ENCODE data around the gene PSME3IP1.

PSME3IP1 gene

DNA sequence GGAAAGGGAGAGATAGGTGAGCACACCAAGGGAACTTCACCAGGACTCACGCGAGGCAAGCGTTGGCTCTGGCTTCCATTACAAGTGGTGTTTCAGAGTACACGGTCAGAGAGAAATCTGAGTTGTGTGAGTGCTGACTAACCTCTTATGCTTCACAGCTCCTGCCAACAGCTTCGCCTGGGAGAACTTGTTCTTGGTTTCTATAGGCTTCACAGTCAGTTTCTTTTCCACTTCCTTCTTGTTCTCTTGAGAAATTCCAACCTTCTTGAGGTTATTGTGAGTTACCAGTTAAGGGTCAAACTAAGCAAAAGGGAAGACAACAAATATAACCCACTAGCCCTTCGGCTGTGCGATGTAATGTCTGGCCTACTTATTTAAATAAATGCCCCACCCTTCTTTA is 18.9 kb downstream of the PSME3IP1 start:
- DNase-seq: no peak

DNA sequence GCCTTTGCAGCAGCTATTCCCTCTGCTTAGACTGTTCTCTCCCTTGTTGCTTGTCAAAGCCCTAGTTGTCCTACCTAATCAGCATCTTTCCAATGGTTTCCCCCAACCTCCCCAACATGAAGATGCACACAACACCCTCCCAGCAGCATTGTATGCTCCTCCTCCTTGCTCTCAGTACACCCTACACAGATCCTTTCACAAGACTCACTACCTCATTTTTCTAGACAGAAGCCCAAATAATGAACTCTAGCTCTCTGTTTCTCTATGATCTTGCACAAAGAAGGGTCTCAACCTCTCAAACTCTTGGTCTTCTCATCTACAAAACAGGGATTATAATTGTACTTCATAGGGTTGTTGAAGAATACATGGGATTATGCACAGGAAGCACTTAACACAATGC is 19.4 kb downstream of the PSME3IP1 start:
- no peak for DNase-seq

DNA sequence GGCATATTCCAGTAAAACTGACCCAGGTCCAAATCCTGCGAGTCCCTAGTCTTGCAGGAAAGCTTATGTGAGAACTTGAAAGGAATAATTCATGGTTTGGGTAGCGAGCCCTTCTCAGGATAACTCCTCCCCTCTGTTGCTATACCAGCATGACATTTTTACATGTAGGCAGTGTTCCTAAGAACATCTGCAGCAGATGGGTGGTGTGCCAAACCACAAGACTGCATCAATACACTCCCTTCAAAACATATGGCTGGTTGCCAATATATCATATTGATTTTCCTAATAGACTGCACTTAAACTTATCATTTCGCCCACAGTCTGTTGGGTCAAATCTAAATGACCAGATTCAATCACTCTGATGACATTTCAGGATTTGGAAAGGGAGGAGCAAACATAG is 19.9 kb downstream of the PSME3IP1 start:
- no peak for DNase-seq

DNA sequence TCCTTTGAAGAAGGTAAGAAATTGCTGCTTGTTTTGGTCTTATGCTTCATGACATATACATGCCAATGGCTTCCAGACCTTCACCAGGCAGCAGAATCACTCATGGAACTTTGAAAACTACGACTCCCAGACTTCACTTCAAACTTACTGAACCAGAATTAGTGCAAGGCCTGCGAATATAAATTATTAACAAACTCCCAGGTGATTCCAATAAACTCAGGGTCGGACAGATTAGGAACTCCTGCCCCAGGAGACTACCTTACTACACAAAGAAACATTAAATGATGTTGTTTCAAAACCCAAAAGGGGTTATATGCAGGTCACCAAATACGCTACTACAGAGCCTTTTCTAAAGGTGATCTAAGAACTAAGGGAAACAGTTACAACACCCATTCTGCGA is 20.4 kb downstream of the PSME3IP1 start:
- DNase-seq: no peak

DNA sequence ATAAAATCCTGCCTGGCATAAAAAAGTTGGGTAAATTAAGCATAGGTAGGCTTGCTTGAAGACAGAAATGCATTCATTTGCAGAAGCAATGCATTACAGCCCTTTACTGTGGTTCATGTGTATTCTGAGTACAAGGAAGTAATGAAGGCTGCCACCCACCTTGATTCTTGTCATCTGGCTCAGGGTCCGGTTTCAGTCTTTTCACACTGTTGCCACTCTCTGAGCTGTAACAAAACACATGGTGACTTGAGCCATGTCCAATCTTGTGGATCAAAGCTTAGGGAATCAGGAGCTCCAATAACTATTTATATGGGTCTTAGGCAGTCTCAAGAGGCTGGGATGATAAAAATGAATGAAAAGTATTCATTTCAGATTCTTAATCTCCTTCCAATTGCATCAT is 22.0 kb downstream of the PSME3IP1 start:
- no peak for DNase-seq

DNA sequence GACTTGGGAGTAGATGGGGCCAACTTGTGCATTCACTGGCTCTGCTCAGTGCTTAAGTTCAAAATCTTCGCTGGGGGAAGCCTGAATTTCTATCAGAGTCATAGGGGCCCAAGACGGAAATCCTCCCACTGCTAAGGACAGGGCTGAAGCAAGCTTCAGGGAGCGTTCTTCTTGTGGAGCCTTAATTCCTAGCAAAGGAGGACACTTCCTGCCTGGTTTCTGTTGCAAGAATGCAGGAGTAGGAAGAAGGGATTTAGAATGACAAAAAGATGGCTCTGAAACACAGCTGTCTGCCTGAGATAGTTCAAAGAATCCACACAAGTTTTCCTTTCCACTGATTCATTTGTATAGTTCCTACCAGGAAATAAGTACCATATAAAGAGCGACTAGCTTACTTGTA is 26.4 kb downstream of the PSME3IP1 start:
- no peak for DNase-seq

DNA sequence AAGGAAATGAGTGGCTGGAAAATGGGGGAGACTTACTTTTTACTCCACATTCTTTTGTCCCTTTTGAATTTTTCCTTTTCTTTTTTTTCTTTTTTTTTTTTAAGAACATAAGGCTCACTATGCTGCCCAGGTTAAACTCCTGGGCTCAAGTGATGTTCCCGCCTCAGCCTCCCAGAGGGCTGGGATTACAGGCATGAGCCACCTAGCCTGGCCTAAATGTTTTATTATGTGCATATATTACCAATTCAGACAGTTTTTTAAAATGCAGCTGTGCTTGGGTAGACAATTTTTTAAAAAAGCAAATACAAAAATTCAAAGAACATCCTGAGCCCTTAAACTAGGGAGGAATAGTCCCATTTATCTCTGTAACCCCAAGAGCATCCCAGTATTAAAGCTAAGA is 28.3 kb downstream of the PSME3IP1 start:
- DNase-seq: no peak

DNA sequence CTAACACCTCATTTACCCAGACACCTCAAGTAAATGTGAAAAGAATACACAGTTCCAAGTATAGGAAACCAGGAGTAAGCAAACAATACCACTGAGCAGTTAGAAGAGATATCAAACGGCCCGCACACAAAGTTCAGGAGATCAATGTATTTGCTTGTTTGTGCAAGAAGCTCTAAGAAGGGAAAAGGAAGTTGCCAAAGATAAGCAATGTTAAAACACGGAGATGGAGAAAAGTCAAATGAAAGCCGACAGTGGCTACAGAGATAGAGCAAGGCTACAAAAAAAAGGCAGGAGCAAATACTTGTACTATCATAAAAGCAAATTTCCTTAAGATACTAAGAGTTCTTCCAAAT is 29.5 kb downstream of the PSME3IP1 start:
- DNase-seq: no peak

DNA sequence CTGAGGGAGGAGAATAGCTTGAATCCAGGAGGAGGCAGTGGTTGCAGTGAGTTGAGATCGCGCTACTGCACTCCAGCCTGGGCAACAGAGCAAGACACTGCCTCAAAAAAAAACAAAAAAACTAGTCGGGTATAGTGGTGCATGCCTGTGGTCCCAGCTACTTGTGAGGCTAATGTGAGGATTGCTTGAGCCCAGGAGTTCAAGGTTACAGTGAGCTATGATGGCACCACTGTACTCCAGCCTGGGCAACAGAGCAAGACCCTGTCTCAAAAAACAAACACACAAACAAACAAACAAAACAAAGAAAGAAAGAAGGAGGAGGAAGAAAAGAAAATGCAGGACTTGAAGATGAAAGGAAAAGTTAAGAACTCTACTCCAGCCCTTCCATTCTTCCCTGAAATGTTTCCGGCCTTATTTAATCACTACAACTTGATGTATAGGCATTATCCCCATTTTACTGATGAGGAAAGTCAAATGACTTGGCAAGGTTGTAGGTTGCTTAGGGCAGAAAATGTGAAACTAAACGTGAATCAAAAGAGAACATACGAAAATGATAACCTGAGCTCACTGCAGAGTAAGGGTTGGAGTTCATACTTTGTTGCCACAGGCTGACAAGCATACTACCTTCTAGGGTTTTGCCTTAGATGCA is 30.0 kb downstream of the PSME3IP1 start:
- no peak for DNase-seq

DNA sequence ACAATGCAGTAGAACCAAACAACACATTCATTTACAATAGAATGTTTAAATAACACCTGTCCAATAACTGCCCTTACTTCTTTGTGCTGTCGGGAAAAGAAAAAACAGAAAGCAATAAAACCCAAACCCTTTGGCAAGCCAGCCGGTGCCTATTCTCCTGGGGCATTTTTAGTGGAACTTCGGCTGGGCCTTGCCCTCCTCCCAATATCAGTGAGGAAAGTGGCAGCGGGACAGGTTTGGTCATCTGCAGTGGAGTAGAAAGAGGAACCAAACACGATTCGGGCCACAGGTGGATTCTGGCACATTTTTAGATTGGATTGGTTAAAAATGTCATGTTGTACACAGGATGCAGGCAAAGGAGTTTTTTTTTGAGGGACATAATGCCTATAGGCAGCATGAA is 32.0 kb downstream of the PSME3IP1 start:
- DNase-seq: no peak

DNA sequence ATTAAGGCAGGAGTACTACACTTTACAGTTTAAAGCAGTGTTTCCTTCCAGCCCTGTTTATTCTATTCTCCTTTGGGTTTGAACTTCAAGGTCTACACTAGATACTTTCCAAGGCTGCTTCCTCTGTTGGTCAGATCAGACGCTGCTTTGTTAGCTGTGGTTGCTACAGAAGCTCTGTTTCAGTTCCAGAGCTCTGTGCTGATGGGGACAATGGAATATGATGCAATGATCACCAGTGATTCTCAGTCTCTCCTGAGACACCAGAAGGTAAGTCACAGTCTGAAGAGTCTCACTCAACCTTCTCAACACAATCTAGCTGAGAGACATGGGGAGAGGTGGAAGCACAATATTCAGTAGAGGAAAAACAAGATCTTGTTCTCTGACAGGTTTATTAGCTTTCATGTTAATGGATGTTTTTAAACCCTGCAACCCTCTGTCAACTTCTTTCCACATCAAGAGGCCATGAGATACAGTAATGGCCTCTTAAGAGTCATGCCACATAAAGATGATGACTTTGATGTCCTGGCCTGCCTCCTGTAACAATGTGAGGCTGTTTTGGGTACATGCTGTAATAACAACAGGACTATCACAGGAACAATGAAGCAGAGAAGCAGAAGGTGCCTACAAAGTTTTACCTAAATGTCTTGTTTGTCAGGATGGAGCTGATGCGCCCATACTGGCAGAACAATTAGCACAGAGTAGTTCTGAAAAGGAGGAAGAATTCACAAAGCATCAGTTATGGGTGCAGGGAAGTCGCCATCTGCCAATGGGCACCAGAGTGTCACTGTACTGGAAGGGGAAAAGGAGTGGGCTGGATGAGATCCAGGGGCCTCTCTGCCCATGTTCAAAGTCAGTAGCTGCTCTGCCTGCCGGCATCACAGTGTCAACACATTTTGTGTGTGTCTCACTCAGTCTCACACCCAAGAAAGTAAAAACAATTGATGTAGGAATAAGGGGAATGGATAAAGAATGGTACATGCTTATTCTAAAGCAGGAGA is 33.4 kb downstream of the PSME3IP1 start:
- DNase-seq: no peak

DNA sequence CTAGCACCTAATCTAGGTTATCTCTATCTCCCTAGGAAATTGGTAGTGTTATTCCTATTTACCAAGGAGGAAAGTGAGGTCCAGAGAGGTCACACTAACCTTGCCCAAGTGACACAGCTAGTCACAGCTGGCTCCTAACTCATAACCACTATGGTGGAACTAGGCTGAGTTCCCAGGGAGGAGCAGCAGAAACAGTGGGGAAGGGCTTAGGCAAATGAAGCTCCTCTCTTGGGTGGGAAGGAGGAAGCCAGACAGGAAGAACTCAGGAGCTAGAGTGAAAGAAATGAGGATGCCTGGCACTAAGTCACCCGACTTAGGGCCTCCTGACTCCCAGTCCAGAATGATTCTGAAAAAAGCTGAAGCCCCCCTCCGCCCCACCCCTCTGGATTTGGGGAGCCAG is 34.5 kb downstream of the PSME3IP1 start:
- DNase-seq: no peak

DNA sequence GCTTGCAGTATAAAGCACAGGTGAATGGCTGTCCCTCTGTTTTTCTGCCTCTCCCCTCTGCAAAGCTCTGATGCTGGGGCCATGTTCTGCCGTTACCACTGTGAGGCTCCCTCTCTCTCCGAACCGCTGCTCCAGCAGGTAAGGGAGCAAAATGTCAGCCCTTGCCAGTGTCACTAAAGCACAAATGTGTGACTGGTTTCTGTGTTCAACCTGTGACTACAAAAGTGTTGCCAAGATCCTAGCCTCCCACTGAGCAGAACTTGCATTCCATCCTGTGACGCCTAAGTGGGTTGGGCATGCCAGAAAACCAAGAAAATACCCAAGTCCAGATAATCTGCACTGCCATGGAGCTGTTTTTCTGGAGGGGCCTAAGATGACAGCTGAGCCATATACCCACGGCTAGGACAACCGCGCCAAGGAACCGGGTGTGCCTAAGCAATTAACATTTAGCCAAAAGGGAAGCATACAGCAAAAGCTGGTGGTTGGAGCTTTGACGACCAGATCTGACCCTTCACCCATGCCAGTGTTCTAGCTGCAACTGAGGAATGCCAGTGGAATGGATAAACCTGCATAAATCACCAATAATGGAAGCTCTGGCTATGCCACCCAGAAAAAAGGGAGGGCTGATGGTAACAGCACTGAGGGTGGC is 35.0 kb downstream of the PSME3IP1 start:
- DNase-seq: no peak

DNA sequence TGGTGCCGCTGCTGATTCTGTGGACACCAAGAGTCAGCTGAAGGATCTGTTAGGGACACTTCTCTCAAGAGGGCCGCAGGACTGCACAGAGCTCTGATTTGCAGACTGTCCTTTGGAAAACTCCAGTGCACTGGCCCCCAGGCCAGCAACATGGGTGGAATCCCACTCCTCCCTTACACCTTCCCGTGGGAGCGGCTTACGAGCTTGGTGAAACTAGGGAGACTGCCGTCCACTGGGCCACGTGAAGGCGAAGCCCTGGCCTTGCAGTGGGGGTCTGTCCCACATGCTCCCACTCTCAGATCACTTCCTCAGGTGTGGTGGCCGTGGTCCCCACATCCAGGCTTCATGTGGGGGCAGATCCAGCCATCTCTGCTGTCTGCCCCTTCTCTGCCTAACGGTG is 36.4 kb downstream of the PSME3IP1 start:
- no peak for DNase-seq

DNA sequence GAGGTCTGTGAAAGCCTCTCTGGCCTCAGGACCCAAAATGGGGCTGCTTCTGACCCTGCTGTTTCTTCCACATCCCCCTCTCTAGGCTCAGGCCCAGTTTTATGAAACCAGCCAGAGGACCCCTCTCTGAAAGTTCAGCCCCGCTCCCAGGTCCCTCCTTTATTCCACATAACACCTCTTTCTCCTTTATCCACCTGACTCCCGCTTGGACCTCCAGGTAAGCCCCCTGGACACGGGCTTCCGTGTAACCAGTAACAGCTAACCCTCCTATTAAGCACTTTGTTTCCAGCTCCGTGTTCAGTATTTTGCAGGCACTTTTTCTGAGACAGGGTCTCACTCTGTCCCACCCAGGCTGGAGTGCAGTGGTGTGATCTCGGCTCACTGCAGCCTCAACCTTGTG is 37.4 kb downstream of the PSME3IP1 start:
- no peak for DNase-seq

DNA sequence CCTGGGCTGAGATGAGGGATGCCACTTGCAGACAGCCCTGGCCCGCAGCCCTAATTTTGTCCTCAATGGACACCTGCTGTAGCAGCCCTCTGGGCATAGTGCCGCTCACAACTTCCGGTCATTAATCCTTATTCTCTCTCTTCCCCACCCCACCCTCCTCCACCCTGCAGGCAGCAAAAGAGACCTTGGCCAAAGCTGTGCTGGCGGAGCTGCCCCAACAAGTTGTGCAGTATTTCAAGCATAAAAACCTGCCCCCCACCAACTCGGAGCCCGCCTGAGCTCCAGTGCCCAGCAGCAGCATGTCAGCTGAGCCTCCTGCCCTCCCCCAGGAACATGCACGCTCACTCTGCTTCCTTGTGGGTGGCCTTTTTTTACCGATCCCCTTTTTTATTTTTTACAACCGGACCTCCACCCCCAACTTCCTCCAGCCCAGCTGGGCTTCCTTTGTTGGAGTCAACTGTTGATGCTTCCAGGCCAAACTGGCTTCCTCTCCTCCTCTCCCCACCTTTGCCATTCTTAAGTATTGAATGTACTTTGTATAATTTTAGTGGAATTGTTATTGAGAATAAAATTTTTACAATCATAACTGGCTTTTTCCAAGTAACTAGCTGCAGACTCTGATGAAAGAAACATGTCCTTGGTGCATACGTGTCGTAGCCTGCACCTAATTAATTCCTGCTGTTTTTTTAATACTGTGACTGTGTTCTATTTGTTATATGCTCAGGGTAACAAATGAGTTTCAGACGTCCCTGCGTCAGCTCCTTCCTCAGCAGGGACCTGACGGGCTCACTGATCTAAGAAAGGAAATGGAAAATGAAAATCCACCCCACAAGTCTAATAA is 38.2 kb downstream of the PSME3IP1 start:
- no peak for DNase-seq

DNA sequence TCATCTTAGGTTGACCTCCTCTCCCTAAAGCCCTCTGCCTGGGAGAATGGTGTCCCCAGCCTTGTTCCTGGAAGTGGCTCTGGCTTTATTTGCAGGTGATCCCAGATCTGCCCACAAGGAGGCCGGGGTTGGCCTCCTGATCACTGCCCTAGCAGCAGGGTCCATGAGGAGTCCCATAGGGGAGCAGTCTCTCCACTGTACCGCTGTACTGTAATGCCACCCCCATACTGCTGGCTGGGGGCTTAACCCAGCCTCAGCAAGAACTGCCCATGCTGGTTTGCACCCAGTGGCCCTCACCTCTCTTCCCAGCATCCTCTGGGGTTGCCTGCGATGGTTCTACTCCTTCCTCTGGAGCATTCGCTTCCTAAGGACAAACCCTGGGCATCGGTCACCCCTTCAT is 39.1 kb downstream of the PSME3IP1 start:
- peak; percentile 87 for DNase-seq

DNA sequence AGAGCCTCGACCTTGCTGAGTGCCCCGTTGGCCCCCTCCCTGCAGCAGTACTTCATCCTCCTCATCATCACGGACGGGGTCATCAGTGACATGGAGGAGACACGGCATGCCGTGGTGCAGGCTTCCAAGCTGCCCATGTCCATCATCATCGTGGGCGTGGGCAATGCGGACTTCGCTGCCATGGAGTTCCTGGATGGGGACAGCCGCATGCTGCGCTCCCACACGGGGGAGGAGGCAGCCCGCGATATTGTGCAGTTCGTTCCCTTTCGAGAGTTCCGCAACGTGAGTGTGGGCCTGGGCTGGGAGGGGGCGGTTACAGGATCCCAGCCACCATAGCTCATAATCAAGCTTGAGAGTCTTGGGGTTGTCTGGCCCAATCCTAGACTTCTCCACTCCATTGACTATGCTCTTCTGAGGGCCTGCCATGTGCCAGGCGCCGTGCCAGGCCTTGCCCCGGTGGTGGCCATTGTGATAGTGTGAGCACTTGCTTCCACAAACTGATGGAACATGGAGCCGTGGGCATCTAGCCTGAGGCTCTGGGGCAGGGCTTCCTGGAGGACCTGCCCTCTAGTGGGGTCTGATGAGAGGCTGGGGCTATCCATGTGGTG is 39.7 kb downstream of the PSME3IP1 start:
- DNase-seq: peak; percentile 36

DNA sequence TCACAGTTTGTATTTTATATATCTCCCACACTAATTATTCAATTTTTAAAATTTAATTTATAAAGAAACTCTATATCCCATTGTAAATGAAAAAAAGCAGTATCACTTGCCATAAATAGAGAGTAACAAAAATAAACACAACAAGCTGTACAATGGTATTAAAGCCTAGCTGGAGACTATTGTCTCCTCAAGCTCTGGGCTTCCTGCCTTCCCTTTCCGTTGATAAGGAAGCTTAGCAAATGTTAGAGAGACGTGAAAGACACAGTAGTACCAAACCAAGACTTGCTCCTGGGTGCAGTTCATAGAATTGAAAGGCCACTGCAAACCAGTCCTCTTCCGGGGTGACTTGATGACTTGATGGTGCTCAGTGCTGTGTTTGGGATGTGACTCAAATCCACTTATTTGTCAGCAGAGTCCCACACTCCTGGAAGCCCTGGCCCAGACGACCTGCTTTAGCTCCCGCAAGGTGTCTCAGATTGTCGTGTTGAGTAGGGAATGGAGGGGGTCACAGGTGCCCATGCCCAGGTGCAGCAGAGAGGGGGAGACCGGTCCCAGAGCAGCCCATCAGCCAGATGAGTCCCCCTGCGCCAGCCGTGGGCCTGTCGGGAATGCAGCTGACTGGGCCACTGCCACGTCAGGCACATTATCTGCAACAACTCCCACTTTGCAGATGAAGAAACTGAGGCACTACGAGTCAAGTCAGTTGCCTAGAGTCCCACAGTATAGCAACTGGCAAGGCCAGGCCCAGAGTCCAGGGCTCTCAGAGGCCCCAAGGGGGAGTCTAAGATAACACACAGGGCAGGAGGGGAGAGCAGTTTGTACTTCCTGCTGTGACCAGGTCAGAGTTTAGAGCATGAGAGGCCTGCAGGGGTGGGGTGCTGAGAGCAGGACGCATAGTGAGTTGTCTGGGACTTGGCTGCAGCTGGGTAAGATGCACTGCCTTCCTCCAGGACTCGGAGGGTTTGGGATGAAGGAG is 40.5 kb downstream of the PSME3IP1 start:
- no peak for DNase-seq

DNA sequence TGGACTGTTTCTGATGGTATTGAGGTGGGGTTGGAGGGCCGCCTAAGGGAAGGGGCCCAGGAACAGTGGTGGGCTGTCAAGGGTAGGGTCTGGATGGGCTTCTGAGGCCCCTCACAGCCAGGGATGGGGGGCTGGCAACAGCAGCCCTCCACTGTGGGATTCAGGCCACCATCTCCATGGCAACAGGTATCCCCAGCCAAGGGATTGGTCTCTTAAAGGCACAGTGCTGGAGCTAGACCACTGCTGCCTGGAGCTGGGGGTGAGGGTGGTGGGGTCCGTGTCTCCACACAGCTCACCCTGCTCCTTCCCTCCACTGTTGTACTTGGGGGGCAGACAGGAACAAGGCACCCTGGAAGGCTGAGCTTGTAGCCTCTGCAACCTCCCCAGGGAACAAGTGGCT is 41.8 kb downstream of the PSME3IP1 start:
- no peak for DNase-seq
